ENCODE data around the gene TCF25. TPM values are rescaled to one million over a fixed set of nuclear protein-coding genes. Genes with fewer than 3 reads are reported as not detected.

Gene TCF25
- total RNA-seq, 1 experiment from 2014 or later: 345 TPM

DNA sequence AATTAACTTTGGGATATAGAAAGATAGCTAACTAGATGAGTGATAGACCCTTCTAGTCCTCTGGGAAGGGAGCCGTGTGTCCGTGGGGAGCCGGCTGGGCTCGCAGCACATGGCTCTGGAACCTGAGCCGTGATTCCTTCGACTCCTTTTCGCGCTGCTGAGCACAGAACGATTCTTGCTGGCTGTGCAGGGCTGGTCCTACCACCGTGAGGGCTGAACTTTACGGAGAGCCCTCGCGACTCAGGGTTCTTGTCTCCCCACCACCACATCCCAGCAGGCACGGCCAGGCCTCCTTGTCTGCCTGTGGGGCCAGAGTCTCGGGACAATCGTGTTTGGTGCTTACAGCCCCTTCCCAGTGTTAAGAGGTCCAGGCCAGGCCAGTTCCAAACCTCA, 13.8 kb upstream of the TCF25 start:
- Histone ChIP-seq H3K79me2 (ENCODE audit: insufficient read depth, low read length) (no peaks in the 10 kb centered on the region), H3K4me1 (ENCODE audit: control insufficient read depth in 1 of 2, insufficient read depth in 2 of 2, low read length in 2 of 2) (peaks cover 8% of the 10 kb centered on the region in 2 experiments), H3K4me3 (replicated peaks in 1 of 2; ENCODE audit: low read depth in 1 of 2, low read length in 2 of 2) (no peak overlapping the region), H4K20me1 (ENCODE audit: insufficient read depth) (no peaks in the 10 kb centered on the region), H3K9ac (ENCODE audit: low read length) (no peak overlapping the region), H3K36me3 (ENCODE audit: control insufficient read depth in 1 of 2, insufficient read depth in 2 of 2, low read length in 2 of 2) (no peaks in the 10 kb centered on the region; a peak in 1 of 4 replicates), H3K9me3 (ENCODE audit: control insufficient read depth in 1 of 2, insufficient read depth in 1 of 2, low read depth in 1 of 2, low read length in 2 of 2) (no peaks in the 10 kb centered on the region), H3K9me2 (ENCODE audit: insufficient read depth) (no peaks in the 10 kb centered on the region), H3K4me2 (ENCODE audit: low read length) (no peak overlapping the region), H3K27ac (ENCODE audit: low read depth, low read length) (no peak overlapping the region), H2AFZ (ENCODE audit: low read depth, low read length, poor library complexity, severe bottlenecking) (no peak overlapping the region), H3K27me3 (ENCODE audit: insufficient read depth, low read length) (no peaks in the 10 kb centered on the region)
- ATAC-seq (no peak), DNase-seq (ENCODE audit: low read depth, low spot score) (no peak)
- CTCF ChIA-PET: interaction anchor here (1.5 to 3.3 kb wide), 5 partner anchors 13 to 159 kb away, joined by 6 to 20 read pairs (median 19); partner anchors contain the start of genes SPATA2L and TCF25
- TF ChIP-seq EGR1 (IDR thresholded peaks at IDR 0.05; ENCODE audit: low read depth) (no peak), POLR2AphosphoS5 (IDR thresholded peaks at IDR 0.05; ENCODE audit: low read depth, low read length) (no peak), TCF7L2 (IDR thresholded peaks at IDR 0.05; ENCODE audit: borderline replicate concordance, extremely low read depth, insufficient read depth, insufficient read length) (no peak), SP1 (IDR thresholded peaks at IDR 0.05; ENCODE audit: low read depth) (no peak)
- TF ChIP-seq, protein P1, sequence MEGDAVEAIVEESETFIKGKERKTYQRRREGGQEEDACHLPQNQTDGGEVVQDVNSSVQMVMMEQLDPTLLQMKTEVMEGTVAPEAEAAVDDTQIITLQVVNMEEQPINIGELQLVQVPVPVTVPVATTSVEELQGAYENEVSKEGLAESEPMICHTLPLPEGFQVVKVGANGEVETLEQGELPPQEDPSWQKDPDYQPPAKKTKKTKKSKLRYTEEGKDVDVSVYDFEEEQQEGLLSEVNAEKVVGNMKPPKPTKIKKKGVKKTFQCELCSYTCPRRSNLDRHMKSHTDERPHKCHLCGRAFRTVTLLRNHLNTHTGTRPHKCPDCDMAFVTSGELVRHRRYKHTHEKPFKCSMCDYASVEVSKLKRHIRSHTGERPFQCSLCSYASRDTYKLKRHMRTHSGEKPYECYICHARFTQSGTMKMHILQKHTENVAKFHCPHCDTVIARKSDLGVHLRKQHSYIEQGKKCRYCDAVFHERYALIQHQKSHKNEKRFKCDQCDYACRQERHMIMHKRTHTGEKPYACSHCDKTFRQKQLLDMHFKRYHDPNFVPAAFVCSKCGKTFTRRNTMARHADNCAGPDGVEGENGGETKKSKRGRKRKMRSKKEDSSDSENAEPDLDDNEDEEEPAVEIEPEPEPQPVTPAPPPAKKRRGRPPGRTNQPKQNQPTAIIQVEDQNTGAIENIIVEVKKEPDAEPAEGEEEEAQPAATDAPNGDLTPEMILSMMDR (IDR thresholded peaks at IDR 0.05 in 2 of 3, conservative IDR thresholded peaks at IDR 0.05 in 1 of 3; ENCODE audit: borderline replicate concordance in 1 of 3, insufficient read depth in 1 of 3, low read depth in 2 of 3, low read length in 2 of 3): no peak
- intact Hi-C loops (cut with micrococcal nuclease): loop anchor here (2.0 kb wide), 1 partner anchor 153 kb away; no protein-coding TSS in a partner anchor
- POLR2A ChIA-PET: interaction anchor here (1.5 kb wide), 1 partner anchor 14 kb away, joined by 7 read pairs; the partner anchor contains the start of gene TCF25
- BruUV-seq (replicated peaks): no TSS peak
- RAD21 ChIA-PET (ENCODE audit: low non-redundant PET in 1 of 2, low total read pairs in 2 of 2, uncharacterized antibody in 2 of 2, unreplicated experiment in 2 of 2): no interaction called here

DNA sequence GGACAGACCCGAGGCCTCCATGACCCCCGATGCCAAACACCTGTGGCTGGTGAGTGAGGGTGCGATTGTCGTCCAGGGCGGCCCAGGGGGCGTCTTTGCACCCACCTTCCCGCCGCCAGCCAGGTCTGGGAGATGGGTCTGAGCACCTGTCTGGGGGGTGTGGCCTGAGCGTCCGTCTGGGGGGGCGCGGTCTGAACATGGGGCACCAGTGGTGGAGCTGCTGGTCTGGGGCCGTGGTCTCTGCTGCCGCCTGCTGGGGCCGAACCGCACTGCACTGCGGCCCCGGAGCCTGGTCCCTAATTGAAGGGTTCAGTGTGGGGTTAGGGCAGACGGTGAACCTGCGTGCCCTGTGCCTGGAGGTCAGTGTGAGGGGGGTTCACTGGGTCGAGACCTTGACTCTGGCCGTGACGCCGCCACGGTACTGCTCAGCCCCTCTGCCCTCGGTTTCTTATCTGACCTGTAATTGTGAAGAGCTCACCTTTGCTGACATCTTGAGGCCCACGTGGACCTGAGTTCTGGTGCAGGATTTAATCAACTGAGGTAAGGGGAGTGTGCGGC, 12.6 kb upstream of the TCF25 start:
- TF ChIP-seq POLR2AphosphoS5 (IDR thresholded peaks at IDR 0.05; ENCODE audit: low read depth, low read length): no peak
- TF ChIP-seq RAD21 (IDR thresholded peaks at IDR 0.05; ENCODE audit: low read depth): peak; percentile 100
- TF ChIP-seq SP1 (IDR thresholded peaks at IDR 0.05; ENCODE audit: low read depth): no peak
- peak; percentile 18 for TF ChIP-seq YY1 (IDR thresholded peaks at IDR 0.05; ENCODE audit: extremely low read depth, insufficient replicate concordance, low read depth, low read length)
- TF ChIP-seq, protein P1 (IDR thresholded peaks at IDR 0.05 in 2 of 3, conservative IDR thresholded peaks at IDR 0.05 in 1 of 3; ENCODE audit: borderline replicate concordance in 1 of 3, insufficient read depth in 1 of 3, low read depth in 2 of 3, low read length in 2 of 3): peak; percentile 94 to 100 (median 100)
- TF ChIP-seq SRF (IDR thresholded peaks at IDR 0.05; ENCODE audit: low read depth): no peak
- BruUV-seq (replicated peaks): no TSS peak
- no peaks in the 10 kb centered on the region for H3K79me2 ChIP-seq (ENCODE audit: insufficient read depth, low read length)

More for the DNA sequence above, 12.6 kb upstream of the TCF25 start:
- Histone ChIP-seq H3K9ac (ENCODE audit: low read length) (no peak overlapping the region), H3K9me2 (ENCODE audit: insufficient read depth) (no peaks in the 10 kb centered on the region), H3K4me3 (replicated peaks in 1 of 2; ENCODE audit: low read depth in 1 of 2, low read length in 2 of 2) (no peak overlapping the region), H3K4me2 (ENCODE audit: low read length) (no peak overlapping the region), H2AFZ (ENCODE audit: low read depth, low read length, poor library complexity, severe bottlenecking) (no peak overlapping the region), H4K20me1 (ENCODE audit: insufficient read depth) (no peaks in the 10 kb centered on the region), H3K36me3 (ENCODE audit: control insufficient read depth in 1 of 2, insufficient read depth in 2 of 2, low read length in 2 of 2) (no peaks in the 10 kb centered on the region), H3K27me3 (ENCODE audit: insufficient read depth, low read length) (no peaks in the 10 kb centered on the region), H3K9me3 (ENCODE audit: control insufficient read depth in 1 of 2, insufficient read depth in 1 of 2, low read depth in 1 of 2, low read length in 2 of 2) (no peaks in the 10 kb centered on the region), H3K27ac (ENCODE audit: low read depth, low read length) (no peak overlapping the region), H3K4me1 (ENCODE audit: control insufficient read depth in 1 of 2, insufficient read depth in 2 of 2, low read length in 2 of 2) (peaks cover 8 to 9% of the 10 kb centered on the region in 2 experiments)
- ATAC-seq: peak; percentile 98
- CTCF ChIA-PET: interaction anchor here (0.7 to 3.3 kb wide), 12 partner anchors 12 to 261 kb away, joined by 3 to 20 read pairs (median 5); partner anchors contain the start of genes FANCA, SPATA2L and TCF25
- intact Hi-C loops (cut with micrococcal nuclease): loop anchor here (1.0 to 2.0 kb wide), 2 partner anchors 109 to 154 kb away; no protein-coding TSS in a partner anchor
- RAD21 ChIA-PET (ENCODE audit: low non-redundant PET in 1 of 2, low total read pairs in 2 of 2, uncharacterized antibody in 2 of 2, unreplicated experiment in 2 of 2): interaction anchor here in 1 of 2 experiments (0.9 kb wide), 1 partner anchor 108 kb away, joined by 3 read pairs; no protein-coding TSS in a partner anchor
- POLR2A ChIA-PET: interaction anchor here (0.7 to 1.5 kb wide), 3 partner anchors 11 to 34 kb away, joined by 3 to 7 read pairs (median 3); partner anchors contain the start of gene TCF25
- DNase-seq (ENCODE audit: low read depth, low spot score): peak; percentile 51

All from HCT116 (cell line).